Heart left ventricle (tissue), 13 donors: ENCODE data around the gene RAB3GAP2.

Experiments used
- CTCF ChIP-seq, 12 donors: fragments of 200-600 bp; sonication (generic) in 4 of 12; IDR thresholded peaks; one replicate each; pipeline versions ENCODE4 v1.5.0 to v1.8.0; 2018 to 2022; ENCODE audit warnings: antibody characterized with exemption in 12 of 12, mild to moderate bottlenecking in 5 of 12
- POLR2A ChIP-seq, 2 donors: fragments of 450-650 bp; IDR thresholded peaks; one replicate each; pipeline ENCODE4 v1.6.1; 2017; ENCODE audit warnings: antibody characterized with exemption in 2 of 2, mild to moderate bottlenecking in 2 of 2, moderate library complexity in 2 of 2
- donor health status: ischemic (EF 13 %, LVEDD 7.1; RV severe dilation, severe dysfunction).
- donor health status: DM: no; HTN: yes; CAD: no.
- donor health status: DM: no; HTN: no; CAD: no.
- donor health status: ischemic (EF 25% LVEDD 6.9; RV normal size, moderate dysfunction).
- donor health status: ischemic (EF 25% LVEDD 5.7; RV mildly dilated, moderate dysfunction).
- donor health status: ischemic (EF 35%, LVEDD 5.7; RV mildly dilated, moderate dysfunction).
- donor health status: nonischemic (EF 11% LVEDD 7.7; RV severe dilation, severe dysfunction).
- donor health status: DM: yes; HTN: yes; CAD: no.
- donor health status: PGD.
- donor health status: ischemic (EF 29% LVEDD 5.4; RV normal size, mild dysfunction).
- donor health status: nonischemic (EF 23%, LVEDD 6.1; RV moderate dilation, normal function).

GRCh38 chr1:220129479-220130210 is 142.6 kb downstream of the RAB3GAP2 start:
- TF ChIP-seq CTCF (IDR thresholded peaks at IDR 0.05) (no peak), POLR2A (IDR thresholded peaks at IDR 0.05) (no peak)
